GM12865 (cell line): ENCODE results near the gene SLC66A1.

Experiments
- DNase-seq: peaks from one replicate; pipeline ENCODE4 v3.0.0; 2010; ENCODE audit warnings: low read depth
- H3K4me3 ChIP-seq: 2 replicates; pipeline ENCODE4 v1.5.1; 2011; ENCODE audit warnings: mild to moderate bottlenecking, low read depth, low read length, control low read depth
- CTCF ChIP-seq: IDR thresholded peaks from 2 replicates; pipeline ENCODE4 v1.5.1; 2011; ENCODE audit warnings: low read length, control low read depth, low read depth, inconsistent platforms; ENCODE audit not compliant: insufficient read depth; ENCODE audit errors: missing control alignments

SLC66A1 gene

GRCh38 chr1:19363536-19364152 is 51.5 kb downstream of the SLC66A1 start:
- no peak for TF ChIP-seq CTCF
- no peak for DNase-seq
- no peak overlapping the region for H3K4me3 ChIP-seq

GRCh38 chr1:19365721-19366120 is 53.6 kb downstream of the SLC66A1 start:
- H3K4me3 ChIP-seq = no peak overlapping the region
- DNase-seq = no peak
- TF ChIP-seq CTCF = no peak

GRCh38 chr1:19366599-19367536 is 54.7 kb downstream of the SLC66A1 start:
- no peak overlapping the region for H3K4me3 ChIP-seq
- no peak for DNase-seq
- TF ChIP-seq CTCF = no peak

- no peak overlapping the region for H3K4me3 ChIP-seq
- TF ChIP-seq CTCF = no peak
- no peak for DNase-seq
These were observed 55.5 kb downstream of the SLC66A1 start for GRCh38 chr1:19367584-19368041.

- no peak for DNase-seq
- H3K4me3 ChIP-seq = no peak overlapping the region
- TF ChIP-seq CTCF = no peak
These were observed 55.9 kb downstream of the SLC66A1 start for GRCh38 chr1:19368050-19368449.

GRCh38 chr1:19368964-19369363 is 56.8 kb downstream of the SLC66A1 start:
- TF ChIP-seq CTCF = no peak
- H3K4me3 ChIP-seq = no peak overlapping the region
- no peak for DNase-seq
